Stimulated activated CD8-positive, alpha-beta memory T cell treated with anti-CD3 and anti-CD28 coated beads, Interleukin-4, amount 100 ng/mL, for 24 hours (primary cell): ENCODE measurements around the gene DUSP2.
"Not testable (repeated sequence)": the region's sequence is repeated elsewhere in the genome, so short reads cannot be mapped to it uniquely, and the experiment has no call there.

ENCODE experiments used
- DNase-seq: peaks from one replicate; pipeline ENCODE4 v3.0.0-alpha.2; 2020; ENCODE audit warnings: low read depth

DUSP2 gene

DNA sequence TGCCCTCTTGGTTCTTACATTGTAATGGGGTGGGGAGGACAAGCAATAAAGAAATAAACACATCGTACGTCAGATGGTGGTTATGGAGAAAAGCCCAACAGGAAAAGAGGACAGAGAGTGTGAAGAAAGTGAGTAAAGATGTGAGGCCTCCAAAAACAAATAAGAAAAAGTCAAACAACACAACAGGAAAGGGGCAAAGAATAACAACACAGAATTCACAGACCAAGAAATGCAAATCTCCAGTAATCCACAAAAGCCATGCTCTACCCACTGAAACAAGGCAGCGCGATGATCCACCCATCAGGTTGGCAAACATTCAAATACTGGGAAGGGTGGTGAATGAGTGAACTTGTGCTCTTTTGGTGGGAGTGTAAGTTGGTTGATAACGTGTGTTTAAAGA lies 16.7 kb upstream of the DUSP2 start:
- DNase-seq = no peak

DNA sequence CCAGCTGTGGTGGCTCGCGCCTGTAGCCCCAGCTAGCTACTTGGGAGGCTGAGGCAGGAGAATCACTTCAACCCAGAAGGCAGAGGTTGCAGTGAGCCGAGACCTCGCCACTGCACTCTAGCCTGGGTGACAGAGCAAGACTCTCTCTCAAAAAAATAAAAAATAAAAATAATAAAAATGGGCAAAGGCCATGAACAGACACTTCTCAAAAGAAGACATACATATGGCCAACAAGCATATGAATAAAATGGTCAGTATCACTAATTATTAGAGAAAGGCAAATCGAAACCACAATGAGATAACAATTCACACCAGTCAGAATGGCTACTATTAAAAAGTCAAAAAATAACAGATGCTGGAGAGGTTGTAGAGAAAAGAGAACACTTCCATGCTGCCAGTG lies 15.1 kb upstream of the DUSP2 start:
- DNase-seq = not testable (repeated sequence)

DNA sequence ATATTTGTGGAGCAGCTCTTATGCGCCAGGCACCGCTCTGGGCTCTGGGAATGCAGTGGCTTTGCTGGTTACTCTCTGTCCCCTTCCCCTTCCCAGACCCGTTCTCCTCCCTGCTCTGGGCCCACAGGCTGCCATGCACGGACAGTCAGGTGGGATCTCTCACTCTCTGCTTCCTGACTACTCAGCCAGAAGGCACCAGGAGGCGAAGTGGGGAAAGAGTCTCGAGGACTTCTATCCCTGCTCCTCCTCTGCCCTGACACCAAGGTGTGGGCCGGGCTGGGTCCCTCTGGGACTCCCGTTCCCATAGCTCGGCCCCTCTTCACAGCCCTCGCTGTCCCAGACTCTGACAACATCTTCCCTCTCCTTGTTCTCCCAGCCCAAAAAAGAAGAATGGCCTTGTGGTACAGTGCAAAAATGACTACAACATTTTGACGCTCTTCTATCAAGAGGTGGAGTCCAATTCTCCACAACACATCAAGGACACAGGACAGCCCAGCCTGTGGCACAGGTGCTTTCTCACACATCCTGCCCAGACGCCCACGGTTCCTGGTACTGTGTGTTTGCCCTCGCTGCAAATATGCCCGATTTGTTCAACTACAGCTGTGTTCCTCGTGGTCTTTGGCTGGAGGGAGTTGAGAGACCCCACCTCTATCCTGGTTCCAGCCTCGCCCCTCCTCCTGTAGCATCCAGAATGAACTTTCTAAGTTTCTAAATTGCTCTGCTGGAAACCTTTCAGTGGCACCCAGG lies 14.0 kb upstream of the DUSP2 start:
- DNase-seq = peak; percentile 29

DNA sequence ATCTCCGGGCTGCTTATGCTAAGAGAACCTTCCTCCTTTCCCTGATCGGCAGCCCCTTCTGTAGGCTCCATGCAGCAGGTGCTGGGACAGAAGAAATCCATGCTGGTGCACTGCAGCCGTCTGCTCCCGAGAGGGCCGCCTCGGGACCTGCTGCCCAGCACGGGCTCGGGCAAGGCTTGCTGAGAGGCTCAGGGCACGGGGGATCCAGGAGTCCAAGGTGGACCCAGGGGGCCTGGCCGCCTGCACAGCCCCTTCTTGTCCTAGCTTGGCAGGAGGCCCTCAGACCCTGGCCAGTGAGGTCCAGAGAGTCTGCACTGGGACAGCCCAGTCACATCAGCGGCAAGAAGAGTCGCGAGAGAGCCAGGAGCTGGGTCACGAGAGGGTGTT lies 13.3 kb upstream of the DUSP2 start:
- no peak for DNase-seq

DNA sequence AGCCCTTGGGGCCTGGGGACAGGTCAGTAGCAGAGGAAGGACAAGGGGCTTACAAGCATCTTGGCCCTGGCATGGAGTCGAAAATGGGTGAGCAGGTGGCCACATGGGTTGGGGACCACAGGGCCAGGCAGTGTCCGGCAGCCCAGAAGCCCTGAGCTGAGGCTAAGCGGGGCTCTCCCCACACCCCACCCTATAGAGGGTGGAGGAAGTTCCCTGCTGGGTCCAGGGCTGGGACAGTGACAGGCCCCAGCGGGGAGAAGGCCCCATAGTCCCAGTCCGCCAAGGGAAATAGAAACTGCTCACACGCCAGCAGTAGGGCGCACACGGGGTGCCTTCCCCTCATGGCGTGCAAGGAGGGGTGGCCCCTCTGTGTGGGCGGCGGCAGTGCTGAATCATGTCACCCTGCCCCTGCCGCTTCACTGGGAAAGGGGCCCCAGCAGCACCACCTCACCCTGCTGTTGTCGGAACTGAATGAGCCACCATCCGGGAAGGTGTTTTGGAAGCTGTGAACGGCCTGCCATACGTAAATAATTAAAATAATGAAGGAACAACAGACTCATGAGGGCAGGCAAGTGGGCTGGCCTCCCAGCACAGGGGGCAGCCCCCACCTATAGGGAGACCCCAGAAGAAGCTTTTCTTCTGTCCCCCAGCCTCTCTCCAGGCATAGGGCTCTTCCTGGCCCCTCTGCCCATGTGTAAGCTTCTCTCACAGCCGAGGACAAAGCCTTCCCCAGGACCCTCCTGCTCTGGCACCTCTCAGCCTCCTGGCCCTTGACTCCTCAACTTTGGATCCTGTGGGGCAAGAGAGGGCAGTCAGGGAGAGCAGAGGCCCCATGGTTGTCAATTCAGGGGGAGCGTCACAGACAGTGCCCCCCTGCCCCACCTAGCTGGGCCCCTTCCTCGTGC lies 12.7 kb upstream of the DUSP2 start:
- peak; percentile 91 for DNase-seq

DNA sequence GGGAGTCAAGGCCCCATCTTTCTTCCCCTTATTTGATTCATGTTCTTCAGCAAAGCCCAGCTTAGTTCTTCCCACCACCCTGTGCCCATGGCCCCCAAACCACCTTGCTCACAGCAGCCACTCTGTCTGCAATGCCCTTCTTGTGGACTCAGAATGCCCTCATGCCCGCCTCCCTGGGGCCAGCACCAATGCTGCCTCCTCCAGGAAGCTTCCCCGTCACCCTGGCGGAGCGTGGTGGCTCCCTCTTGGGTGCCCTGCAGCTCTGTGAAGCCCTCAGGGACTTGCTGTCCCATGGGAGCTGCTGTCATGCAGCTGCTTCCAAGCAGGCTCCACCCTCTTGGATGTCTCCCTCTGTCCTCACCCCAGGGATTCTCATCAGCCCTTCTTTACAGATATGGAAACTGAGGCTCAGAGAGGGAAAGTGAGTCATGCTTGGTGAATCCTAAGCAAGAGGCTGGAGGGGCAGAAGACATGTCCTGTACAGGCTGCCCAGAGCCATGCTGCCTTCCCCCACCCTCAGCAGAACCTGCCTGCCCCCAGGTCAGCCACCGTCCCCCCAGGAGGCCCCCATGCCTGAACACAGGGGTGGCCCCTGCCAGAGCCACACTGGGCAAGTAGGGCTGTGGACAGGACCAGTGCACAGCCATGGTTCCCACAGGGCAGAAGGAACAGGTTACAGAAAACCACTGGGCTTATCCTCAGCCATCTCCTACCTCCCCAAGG lies 11.8 kb upstream of the DUSP2 start:
- DNase-seq = no peak

DNA sequence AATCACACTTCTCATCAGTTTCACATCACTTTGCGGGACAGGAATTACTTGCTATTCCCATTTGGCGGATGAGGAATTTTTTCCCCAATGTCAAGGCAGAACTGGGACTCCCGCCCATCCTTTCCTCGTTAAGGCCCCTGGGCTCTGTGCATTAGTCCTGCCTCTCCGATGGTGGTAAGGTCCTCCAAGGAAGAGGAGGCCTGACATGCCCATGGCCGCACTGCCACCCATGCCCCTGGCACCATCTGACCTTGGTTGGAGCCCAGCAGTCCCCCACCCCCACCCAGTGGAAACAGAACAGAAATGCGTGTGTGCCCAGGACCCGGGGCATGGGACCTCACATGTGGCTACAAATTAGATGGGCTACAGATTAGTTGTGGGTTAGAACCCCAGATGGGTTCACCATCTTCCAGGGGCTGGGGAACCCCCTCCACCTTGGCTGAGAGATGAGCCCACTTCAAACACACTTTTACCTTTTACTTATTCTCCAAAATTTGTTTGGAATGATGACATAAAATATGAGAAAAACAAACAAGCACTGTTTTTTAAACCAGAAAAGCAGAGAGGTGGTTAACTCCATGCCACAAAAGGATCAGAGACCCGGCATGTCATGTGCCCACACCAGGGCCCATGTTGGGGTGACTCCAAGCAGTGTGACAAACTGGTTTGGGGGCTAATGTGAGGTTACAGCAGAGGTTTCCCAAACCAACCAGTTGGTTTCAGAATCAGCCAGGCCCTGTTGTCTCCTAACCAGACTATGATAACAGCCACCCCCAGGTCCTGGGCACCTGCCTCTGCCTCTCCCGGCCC lies 11.0 kb upstream of the DUSP2 start:
- DNase-seq = no peak

DNA sequence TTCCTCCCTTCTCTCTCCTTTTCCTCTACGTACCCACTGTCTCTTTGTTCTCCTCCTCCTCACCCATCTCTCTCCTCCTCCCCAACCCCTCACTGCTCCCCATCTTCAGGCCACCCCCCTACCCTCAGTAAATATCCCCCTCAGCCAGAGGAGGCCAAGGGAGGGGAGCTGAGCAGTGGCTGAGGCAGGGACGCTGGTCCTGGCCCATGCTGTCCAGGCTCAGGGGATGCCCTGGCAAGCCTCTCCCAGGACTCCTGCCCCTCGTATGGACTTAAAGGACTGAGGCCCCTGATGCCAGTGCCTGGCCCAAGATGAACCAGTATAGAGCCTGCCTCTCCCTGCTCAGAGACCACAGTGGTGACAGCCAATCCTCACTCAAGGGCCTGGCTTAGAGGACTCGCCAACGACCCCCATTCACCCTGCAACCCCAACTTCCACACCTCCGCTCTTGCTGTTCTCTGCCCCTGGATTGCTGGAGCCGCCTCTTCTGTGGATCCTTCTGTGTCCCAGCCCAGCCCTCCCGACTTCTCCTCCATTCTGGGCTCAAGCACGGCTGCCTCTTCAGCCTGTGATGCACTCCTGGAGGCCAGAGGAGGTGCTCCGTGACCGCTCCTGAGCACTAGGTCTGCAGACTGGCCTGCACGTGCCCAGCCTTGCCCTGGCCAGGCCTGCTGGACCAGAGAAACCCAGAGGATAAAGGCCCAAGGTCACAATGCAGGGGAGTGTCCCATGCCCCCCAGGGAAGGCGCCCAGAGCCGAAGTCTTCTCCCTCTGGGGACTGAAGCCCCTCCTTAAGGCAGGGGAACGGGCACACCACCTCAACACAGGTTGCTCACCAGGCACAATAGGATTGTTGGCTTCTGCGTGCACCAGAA lies 9.5 kb upstream of the DUSP2 start:
- DNase-seq = no peak

DNA sequence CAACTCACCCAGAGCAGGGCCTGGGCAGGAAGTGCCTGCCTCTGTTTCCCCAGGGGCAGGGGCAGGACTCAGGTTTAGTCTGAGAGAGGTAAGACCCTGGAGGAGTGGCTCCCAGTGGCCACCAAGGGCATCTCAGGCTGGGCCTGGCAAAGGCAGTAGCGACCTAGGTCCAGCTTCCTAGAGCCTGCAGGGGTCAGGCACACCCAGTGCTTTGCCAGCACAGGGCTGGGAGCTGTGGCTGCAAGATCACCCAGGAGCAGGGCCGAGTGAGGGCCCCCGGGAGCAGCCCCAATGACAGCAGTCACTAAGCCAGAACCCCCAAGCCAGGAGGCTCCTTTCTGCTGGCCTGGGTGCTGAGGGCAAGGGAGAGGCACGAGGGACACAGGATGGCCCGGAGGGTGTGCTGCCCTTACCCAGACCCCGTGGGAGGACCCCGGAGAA lies 8.8 kb upstream of the DUSP2 start:
- no peak for DNase-seq

DNA sequence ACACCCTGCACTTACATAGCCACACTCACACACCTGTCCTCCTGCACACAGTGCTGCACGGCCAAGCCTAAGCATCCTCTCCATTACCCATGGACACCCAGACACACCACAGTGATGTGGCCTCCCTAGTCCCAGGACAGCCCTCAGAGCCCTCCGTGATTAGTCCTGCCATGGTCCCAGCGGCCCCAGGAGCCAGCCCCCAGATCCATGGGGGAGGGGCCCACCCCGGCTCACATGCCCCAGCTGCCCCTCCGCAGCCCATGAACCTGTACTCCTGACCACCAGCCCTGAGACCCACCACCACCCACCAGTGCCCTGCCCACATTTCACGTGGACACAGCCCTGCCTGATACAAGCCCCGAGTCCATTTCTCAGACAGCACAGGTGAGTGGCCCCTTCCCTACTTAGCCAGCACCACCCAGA lies 8.1 kb upstream of the DUSP2 start:
- no peak for DNase-seq

DNA sequence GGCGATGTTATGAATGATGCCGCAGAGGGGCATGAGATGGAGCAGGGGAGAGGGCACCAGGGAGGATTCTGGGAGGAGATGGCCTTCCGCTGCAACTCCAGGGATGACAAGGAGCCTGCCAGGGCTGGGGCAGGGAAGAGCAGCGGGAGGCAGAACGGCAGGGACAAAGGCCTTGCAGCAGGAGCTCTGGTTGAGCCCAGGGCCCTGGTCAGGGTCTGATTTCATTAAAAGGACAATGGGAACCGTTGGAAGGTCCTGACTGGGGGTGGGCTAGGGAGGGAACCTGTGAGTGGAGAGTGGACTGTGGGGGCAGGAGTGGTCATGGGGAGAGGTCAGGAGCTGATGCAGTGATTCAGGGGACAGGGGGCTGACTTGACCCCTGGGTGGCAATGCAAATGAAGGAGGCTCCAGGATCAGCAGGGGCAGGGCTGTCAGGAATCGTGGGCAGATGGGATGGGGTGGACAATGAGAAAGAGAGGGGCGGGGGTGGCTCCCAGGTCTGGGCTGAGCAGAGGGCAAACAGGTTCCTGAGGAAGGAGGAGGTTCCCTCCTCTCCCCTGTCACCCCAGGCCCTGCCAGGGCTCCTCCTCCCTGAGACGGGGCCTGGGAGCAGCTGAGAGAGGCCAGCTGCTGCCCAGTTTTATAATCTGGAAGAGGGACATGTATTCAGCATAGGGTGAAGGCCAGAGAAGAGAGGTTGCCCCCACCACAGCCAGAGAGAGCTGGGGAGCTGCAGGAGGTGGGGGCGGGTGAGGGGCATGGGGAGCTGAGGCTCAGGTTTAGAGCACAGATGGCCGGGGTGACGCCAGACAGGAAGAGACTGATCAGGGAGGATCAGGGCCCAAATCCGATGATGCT lies 7.3 kb upstream of the DUSP2 start:
- DNase-seq = no peak

DNA sequence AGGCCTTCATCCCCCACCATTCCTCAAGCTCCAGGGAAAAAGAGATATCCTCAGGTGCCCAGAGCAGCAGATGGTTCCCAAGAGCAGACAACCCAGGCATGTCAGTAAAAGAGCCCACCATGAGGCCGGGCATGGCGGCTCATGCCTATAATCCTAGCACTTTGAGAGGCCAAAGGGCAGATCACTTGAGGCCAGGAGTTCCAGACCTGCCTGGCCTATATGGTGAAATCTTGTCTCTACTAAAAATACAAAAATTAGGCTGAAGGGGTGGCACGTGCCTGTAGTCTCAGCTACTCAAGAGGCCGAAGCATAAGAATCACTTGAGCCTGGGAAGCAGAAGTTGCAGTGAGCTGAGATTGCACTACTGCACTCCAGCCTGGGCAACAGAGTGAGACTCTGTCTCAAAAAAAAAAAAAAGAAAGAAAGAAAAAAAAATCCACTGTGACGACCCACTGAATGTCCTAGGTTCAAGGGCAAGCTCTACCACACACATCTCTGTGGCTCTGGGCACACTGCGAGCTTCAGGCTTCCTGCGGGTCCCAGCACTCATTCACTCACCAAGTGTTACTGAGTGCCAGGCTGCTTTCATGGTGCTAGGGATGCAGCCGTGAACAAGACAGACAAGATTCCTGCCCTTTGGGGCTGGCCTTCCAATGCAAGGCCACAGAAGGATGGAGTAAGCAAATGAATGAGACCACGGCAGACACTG lies 6.5 kb upstream of the DUSP2 start:
- DNase-seq = no peak

DNA sequence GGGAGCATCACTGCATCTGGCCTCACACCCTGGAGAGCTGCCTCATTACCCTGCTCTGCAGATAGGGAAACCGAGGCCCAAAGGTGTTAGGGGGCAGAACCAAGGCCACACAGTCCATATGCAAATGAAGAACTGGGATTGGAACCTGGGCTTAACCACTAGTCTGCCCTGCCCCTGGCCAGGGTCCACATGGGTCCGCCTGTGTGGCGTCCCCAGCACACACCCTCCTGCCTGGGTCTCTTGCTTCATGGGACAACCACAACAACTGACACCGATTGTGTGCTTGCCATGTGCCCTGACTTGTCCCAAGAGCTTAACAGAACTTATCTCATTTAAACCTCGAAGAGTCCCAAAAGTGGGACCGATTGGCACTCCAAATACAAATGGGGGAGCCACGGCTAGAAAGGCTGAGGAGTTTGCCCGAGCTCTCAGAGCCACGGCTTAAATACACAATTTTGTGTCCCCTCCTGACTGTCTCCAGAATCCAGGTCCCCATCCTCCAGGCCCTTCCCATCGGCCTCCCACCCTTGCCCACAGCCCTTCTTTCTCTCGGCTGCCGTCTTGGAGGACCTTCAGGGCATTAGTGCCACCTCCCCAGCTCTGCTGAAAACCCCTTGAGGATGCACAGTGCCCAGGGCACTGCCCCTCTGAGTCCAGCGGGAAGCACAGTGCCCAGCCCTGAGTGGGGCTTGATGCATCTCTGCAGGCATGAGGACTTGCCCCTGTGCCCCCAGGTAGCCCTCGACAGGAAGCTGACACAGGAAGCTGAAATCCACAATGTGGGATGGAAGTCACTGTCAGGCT lies 5.8 kb upstream of the DUSP2 start:
- DNase-seq = no peak

DNA sequence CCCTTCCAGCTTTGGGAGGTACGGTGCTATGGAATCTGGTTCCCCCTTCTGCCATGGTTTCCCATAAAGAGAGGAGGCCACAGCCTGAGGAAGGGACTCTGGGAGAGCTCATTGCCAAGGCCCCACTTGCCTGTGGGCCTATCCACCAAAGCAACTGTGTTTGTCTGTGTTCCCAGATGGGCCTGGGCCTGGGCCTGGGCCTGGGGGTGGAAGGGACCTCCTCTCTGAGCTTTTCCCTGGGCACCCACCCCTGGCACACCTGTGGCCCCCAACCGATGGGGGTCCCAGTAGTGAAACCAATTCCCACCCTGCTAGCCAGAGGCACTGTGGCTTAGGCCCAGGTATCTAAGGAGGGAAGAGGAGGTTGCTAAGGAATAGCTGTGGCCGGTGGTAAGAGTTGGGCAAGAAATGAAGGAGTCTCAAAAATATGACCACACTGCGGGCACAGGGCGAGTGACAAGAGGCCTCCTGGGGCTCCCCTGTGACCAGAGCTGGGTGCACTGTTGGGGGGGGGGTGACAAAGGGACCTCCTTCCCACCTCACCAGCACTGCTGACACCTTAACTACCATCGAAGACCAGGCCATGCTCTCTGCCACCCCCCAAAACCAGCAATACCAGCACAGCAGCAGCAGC lies 4.9 kb upstream of the DUSP2 start:
- no peak for DNase-seq

DNA sequence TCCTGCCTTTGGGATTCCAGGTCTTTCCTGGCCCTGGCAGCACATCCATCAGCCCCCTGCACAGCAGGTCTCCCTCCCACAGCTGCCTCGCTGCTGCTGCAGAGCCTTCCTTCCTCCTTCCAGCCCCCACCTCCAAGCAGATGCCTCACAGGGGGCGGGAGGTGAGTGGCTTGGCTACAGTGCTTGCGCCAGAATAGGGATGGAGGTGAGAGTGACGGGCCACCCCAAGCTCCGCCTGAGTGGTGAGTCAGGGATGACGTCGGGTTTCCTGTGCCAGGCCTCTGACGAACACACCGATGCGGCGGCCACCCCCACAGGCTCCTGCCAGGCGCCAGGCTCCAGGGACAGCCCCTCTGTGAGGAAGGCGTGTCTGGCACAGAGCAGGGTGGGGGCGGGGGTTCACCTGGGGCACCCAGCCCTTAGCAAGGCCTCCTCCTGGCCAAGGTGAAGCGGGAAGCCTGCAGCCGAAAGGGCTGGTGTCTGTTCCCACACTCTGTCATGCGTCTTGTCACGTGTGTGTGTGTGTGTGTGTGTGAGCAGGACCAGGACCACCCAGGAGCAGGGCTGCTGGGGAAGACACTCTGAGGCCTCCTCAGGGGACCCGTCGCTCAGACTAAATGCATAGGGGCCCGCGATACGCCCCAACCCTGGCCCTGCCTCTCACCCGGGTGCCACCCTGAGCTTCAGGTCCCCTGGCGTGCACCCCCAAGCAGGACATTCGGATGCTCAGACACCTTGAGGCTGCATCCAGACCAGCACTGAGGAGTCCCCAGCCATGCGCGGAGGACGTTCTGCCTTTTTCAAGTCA lies 3.4 kb upstream of the DUSP2 start:
- DNase-seq = peak; percentile 95

DNA sequence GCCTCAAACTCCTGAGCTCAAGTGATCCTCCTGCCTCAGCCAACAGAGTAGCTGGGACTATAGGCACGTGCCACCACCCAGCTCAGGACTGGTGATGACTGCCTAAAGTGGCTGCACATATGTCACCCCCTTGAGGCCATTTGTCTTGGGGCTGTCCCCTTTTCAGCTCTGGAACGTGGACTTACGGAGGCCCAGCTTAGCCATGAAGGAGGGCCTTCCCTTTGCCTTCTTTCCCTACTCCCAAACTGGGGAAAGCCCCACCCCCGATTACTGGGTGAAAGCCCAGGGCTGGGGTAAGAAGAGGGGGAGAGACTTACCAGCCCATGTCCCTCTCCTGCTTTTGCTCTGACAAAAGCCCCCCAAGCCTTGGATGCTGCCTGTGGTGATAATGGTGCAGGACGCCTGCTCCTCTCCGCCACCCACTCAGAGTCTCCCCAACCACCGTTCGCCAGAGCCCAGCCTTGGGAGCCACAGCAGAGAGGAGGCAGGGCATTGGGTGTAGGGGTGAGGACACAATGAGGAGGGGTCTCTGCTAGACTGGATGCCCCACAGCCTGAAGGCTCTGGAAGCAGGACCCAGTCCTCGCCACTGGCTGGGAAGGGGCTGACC lies 2.5 kb upstream of the DUSP2 start:
- DNase-seq = no peak
